Osteoblast (primary cell): ENCODE data around the gene SLC26A4. TPM values are rescaled to one million over a fixed set of nuclear protein-coding genes. Genes with fewer than 3 reads are reported as not detected.

Experiments
- DNase-seq: peaks from one replicate; pipeline ENCODE4 v3.0.0; 2011; ENCODE audit warnings: low spot score, mixed read lengths; ENCODE audit not compliant: insufficient read length; ENCODE audit errors: missing footprints
- H2AFZ ChIP-seq: 2 replicates; pipeline ENCODE4 v1.6.0; 2011; ENCODE audit warnings: mild to moderate bottlenecking, low read length
- H3K27ac ChIP-seq: 2 replicates; pipeline ENCODE4 v1.5.1; 2011; ENCODE audit warnings: mild to moderate bottlenecking, low read depth, low read length, moderate library complexity
- H3K27me3 ChIP-seq: 2 replicates; pipeline ENCODE4 v1.6.0; 2012; ENCODE audit warnings: mild to moderate bottlenecking, control low read depth, inconsistent platforms, low read length, moderate library complexity; ENCODE audit not compliant: insufficient read depth
- H3K36me3 ChIP-seq: 2 replicates; pipeline ENCODE4 v1.5.1; 2011; ENCODE audit warnings: mild to moderate bottlenecking, low read length, control low read depth, moderate library complexity; ENCODE audit not compliant: insufficient read depth
- H3K4me1 ChIP-seq: 2 replicates; pipeline ENCODE4 v1.5.1; 2011; ENCODE audit warnings: mild to moderate bottlenecking, low read length, control low read depth, moderate library complexity; ENCODE audit not compliant: insufficient read depth
- H3K4me2 ChIP-seq: 2 replicates; pipeline ENCODE4 v1.6.0; 2011; ENCODE audit warnings: mild to moderate bottlenecking, low read length; ENCODE audit not compliant: insufficient read depth
- H3K4me3 ChIP-seq: fragments of 200-600 bp; sonication (generic); 3 replicates; pipeline ENCODE4 v1.5.1; 2012; ENCODE audit warnings: mild to moderate bottlenecking, low read length, inconsistent platforms; ENCODE audit not compliant: insufficient read depth
- H3K79me2 ChIP-seq: 2 replicates; pipeline ENCODE4 v1.6.0; 2012; ENCODE audit warnings: mild to moderate bottlenecking, low read length, control low read depth, inconsistent platforms; ENCODE audit not compliant: insufficient read depth
- H3K9me3 ChIP-seq: 2 replicates; pipeline ENCODE4 v1.5.1; 2011; ENCODE audit warnings: low read depth, low read length, control low read depth
- H4K20me1 ChIP-seq: 2 replicates; pipeline ENCODE4 v1.6.0; 2012; ENCODE audit warnings: mild to moderate bottlenecking, low read length, control low read depth; ENCODE audit not compliant: insufficient read depth
- total RNA-seq: library from RNA; depleted of rRNA; stranded (reverse); fragments of >200 nt; gene quantifications from 2 replicates; pipeline ENCODE4 v1.2.3, GENCODE V29; 2012
- TF ChIP-seq, protein P1 (sequence below): IDR thresholded peaks from 2 replicates; pipeline ENCODE4 v1.5.1; 2011; ENCODE audit warnings: mild to moderate bottlenecking, low read depth, low read length, moderate library complexity; ENCODE audit errors: extremely low read depth

SLC26A4 gene
- total RNA-seq, 1 donor: 0.36 TPM

GRCh38 chr7:107658467-107658866, 2.2 kb upstream of the SLC26A4 start:
- H3K4me2 ChIP-seq: no peak overlapping the region
- H3K27me3 ChIP-seq: peaks cover 27% of the 10 kb centered on the region
- H3K9me3 ChIP-seq: no peaks in the 10 kb centered on the region
- H3K4me1 ChIP-seq: peaks cover 32% of the 10 kb centered on the region
- H3K36me3 ChIP-seq: no peaks in the 10 kb centered on the region
- TF ChIP-seq, protein P1, sequence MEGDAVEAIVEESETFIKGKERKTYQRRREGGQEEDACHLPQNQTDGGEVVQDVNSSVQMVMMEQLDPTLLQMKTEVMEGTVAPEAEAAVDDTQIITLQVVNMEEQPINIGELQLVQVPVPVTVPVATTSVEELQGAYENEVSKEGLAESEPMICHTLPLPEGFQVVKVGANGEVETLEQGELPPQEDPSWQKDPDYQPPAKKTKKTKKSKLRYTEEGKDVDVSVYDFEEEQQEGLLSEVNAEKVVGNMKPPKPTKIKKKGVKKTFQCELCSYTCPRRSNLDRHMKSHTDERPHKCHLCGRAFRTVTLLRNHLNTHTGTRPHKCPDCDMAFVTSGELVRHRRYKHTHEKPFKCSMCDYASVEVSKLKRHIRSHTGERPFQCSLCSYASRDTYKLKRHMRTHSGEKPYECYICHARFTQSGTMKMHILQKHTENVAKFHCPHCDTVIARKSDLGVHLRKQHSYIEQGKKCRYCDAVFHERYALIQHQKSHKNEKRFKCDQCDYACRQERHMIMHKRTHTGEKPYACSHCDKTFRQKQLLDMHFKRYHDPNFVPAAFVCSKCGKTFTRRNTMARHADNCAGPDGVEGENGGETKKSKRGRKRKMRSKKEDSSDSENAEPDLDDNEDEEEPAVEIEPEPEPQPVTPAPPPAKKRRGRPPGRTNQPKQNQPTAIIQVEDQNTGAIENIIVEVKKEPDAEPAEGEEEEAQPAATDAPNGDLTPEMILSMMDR: no peak
- H3K79me2 ChIP-seq: no peaks in the 10 kb centered on the region
- no peak for DNase-seq
- H3K27ac ChIP-seq: no peak overlapping the region
- H4K20me1 ChIP-seq: no peaks in the 10 kb centered on the region
- no peak overlapping the region for H3K4me3 ChIP-seq
- H2AFZ ChIP-seq: no peak overlapping the region

DNA sequence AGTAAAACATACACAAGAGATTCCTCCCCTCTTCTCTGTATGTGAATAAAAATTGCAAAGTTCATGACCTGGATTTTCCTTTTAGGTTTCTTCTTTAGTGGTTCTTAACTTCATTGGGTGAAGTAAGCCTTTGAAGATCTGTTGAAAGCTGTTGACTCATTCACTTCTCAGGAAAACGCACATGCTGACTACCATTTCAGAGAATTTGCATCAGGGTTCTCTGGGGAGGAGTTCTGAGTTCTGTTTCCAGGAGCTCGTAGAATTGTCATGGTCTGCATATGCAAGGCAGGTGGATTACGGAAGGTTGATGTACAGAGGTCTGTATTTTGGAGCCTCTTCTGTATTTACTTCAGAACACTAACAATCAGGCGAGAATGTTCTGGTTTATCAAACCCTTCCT, 962 bp upstream of the SLC26A4 start:
- TF ChIP-seq, protein P1: no peak
- Histone ChIP-seq H3K27me3 (peaks cover 27% of the 10 kb centered on the region), H4K20me1 (no peaks in the 10 kb centered on the region), H3K36me3 (no peaks in the 10 kb centered on the region), H3K4me2 (peak overlapping the region; percentile 26), H3K27ac (no peak overlapping the region), H3K4me1 (peaks cover 32% of the 10 kb centered on the region), H3K79me2 (no peaks in the 10 kb centered on the region), H2AFZ (no peak overlapping the region), H3K9me3 (no peaks in the 10 kb centered on the region), H3K4me3 (no peak overlapping the region)
- peak; percentile 86 for DNase-seq

GRCh38 chr7:107661081-107661864, 645 bp downstream of the SLC26A4 start:
- Histone ChIP-seq H3K27ac (no peak overlapping the region), H3K9me3 (no peaks in the 10 kb centered on the region), H3K4me3 (peak overlapping the region; percentile 71), H3K79me2 (no peaks in the 10 kb centered on the region), H4K20me1 (no peaks in the 10 kb centered on the region), H3K27me3 (peaks cover 27% of the 10 kb centered on the region), H3K36me3 (no peaks in the 10 kb centered on the region), H3K4me2 (peak overlapping the region; percentile 87), H2AFZ (peak overlapping the region; percentile 64), H3K4me1 (peaks cover 32% of the 10 kb centered on the region)
- peak; percentile 52 for DNase-seq
- TF ChIP-seq, protein P1: no peak

DNA sequence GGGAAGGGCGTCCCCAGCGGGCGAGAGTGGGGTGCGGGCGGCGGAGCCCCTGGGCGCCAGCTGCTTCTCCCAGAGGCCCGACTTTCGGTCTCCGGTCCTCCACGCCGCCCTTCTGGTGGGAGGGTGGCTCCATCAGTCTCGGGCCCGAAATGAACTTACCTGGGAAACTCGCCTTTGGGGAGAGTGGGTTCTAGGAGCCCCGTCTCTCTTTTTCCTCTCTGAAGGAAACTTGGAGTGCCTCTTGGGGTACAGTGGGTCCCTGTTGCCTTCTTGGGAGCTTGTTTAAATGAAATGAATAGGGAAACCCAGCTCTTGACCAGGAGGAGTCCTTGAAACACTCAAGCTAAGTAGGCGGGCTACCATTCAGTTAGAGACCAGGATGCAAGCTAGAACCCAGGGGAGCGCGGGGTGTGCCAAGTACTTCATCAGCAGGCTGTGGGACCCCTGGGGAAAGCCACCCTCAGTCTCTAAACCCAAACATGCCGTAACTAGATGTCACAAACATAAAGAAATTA, 1.3 kb downstream of the SLC26A4 start:
- H3K27me3 ChIP-seq: peaks cover 27% of the 10 kb centered on the region
- H3K4me3 ChIP-seq: peak overlapping the region; percentile 71
- H3K4me1 ChIP-seq: peaks cover 32% of the 10 kb centered on the region
- H3K79me2 ChIP-seq: no peaks in the 10 kb centered on the region
- TF ChIP-seq, protein P1: no peak
- H3K27ac ChIP-seq: no peak overlapping the region
- no peaks in the 10 kb centered on the region for H4K20me1 ChIP-seq
- H3K9me3 ChIP-seq: no peaks in the 10 kb centered on the region
- peak; percentile 78 for DNase-seq
- peak overlapping the region; percentile 64 for H2AFZ ChIP-seq
- H3K36me3 ChIP-seq: no peaks in the 10 kb centered on the region
- peak overlapping the region; percentile 87 for H3K4me2 ChIP-seq
